DMS 273 (cell line): Measurements from ENCODE around the gene SERAC1.

Experiments
- DNase-seq: peaks from one replicate; lab custom pipeline; 2025; ENCODE audit not compliant: unreplicated experiment; lab: John Stamatoyannopoulos, UW

Gene SERAC1

DNA sequence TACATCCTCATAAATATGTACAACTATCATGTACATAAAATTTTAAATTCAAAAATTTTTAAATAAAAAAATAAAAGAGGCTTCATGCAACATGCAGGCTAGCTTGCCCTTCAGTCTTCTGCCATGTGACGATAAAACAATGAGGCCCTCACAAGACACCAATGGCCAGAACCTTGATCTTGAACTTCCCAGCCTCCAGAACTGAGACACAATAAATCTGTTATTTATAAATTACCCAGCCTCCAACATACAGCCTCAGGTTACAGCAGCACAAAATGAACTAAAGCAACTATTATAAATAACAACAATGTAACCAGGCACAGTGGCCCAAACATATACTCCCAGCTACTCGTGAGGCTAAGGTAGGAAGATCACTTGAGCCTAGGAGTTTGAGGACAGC, 42.8 kb downstream of the SERAC1 start:
- no peak for DNase-seq

DNA sequence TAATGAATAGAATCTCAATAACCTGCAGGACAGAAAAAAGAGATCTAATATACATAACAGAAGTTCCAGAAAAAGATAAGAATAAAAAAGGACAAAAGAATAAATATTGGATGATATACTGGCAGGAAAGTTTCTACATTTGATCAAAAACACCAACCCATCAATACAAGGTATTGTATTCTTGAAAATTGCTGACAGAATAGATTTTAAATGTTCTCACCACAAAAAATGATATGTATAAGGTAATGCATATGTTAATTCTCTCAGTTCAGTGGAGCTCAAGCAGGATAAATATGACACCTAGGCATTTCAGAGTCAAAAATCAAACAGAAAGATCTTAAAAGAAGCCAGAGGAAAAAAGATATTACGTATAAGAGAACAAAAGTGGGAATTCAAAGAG, 43.8 kb downstream of the SERAC1 start:
- DNase-seq, result no peak

DNA sequence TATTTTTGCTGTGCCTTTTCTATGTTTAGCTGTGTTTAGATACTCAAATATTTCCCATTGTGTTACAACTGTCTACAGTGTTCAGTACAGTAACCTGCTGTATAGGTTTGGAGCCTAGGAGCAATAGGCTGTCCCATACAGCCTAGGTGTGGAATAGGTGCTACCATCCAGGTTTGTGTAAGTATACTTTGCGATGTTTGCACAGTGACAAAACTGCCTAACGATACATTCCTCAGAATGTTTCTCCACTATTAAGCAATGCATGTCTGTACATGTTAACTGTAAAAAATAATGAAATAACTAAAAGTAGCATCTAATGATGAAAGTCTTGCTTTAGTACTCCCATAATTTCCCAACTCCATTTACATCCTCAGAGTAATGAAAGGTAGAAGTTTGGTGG, 46.0 kb downstream of the SERAC1 start:
- no peak for DNase-seq

DNA sequence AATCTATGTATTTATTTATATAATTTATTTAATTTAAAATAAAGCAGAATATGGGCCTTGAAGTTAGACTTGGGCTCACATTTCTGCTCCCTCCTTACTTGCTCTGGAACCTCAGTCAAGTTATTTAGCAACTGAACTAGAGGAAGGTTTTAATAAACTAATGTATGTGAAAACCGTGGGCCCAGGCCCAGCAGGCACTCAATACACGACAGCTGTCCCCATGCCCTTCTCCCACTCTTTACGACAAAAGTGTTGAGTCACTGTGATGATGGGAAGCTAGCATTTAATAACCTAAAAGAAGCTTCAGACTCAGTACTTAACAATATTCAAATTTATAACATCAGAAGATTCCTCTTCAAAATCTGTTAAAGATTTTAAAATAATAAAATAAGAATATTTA, 46.7 kb downstream of the SERAC1 start:
- peak; percentile 47 for DNase-seq

DNA sequence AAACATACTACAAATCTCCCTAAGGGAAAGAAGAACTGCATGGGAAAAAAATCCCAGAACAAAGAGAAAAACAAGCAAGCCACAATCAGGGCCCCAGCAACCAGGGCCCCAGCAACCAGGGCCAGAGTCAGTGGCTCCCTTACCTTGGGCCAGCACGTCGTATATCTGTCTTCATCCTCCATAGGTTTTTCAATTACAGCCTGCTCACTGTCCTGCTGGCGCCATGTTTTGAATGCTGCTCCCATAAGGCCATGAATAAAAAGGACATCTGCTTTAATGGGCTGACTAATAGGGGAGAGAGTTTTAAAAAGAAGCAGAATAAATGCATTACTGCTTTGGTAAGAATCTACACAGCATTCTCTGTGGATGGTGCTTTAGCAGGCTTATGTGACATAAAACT, 49.2 kb downstream of the SERAC1 start:
- peak; percentile 12 for DNase-seq

DNA sequence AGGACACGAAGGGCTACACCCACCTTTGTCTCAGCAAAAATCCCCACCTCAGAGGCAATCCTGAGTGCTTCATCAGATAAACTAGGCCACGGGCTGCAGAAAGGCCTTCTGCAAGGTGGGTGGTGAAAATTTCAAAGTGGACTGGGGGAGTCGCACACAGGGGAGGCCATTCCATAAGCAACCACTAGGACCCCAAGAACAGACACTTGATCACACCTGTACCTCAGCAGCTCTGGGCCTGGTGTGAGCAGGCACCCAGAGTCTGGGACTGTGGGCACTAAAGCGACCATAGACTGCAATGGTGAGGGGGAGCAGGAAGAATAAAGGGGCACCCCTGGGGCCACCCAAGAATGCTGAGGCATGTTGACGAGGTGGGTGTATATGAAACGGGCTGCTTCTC, 52.6 kb downstream of the SERAC1 start:
- no peak for DNase-seq

DNA sequence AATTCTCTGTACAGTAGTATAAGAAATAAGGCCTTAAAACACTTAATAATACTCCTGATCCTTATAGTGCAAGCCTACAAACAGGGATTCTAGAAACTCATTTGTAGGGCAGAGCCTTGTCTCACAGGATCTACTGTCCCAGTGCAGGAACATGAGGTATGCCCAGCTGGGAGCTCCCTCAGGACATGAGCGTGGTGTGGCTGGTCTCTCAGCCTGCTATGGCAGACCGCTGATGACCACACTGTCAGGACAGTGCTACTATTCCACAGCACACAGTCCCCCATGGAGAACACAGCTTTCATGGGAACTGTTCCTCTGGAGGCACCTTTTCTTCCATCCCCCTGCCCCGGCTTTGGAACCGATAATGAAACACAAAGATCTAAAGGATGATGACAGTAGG, 53.0 kb downstream of the SERAC1 start:
- no peak for DNase-seq

DNA sequence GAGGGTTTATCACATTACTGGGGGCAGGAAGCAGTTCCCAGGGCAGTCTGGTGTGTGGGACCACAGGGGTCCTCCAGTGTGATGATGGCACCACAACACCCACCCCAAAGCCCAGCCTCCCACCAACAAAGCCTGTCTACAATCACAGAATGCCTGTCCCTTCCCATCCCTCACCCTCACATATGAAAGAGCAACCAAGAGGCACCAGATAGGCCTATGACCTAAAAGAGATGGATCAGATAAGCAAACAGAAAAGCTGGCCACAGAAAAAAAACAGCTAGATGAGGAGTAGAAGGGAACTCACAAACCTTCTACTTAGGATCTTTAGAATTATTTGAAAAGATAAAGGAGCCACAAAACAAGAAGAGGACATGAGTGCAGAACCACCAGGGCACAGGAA, 54.3 kb downstream of the SERAC1 start:
- DNase-seq, result no peak

DNA sequence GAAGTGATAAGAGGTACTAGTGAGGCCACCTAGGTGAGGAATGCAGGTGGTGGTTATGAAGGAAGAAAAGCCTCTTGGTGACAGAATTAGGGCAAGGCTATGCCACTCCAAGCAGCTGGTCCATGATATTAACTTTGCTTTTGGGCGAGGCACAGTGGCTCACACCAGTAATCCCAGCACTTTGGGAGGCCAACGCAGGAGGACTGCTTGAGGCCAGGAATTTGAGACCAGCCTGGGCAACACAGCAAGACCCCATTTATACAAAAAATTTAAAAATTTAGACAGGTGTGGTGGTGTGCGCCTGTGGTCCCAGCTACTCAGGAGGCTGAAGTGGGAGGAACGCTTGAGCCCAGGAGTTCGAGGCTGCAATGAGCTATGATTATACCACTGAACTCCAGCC, 56.1 kb downstream of the SERAC1 start:
- no peak for DNase-seq

DNA sequence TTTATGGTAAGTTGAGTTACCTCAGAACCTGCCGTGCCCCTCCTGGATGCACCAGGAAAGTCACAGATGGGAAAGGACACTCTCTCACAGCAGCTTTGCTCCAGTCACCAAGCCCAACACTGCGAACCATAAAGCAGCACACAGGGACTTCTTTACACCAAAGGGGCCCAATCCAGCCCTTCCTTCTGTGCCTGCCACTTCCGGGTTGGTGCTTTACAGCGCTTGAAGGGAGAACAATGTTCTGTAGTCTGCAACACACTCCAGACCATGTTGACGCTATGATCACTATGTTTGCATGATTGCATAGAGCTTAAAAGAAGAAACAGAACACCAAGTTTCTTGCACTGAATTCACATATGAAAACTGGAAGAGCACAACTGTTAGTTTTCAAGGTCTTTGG, 57.1 kb downstream of the SERAC1 start:
- no peak for DNase-seq

DNA sequence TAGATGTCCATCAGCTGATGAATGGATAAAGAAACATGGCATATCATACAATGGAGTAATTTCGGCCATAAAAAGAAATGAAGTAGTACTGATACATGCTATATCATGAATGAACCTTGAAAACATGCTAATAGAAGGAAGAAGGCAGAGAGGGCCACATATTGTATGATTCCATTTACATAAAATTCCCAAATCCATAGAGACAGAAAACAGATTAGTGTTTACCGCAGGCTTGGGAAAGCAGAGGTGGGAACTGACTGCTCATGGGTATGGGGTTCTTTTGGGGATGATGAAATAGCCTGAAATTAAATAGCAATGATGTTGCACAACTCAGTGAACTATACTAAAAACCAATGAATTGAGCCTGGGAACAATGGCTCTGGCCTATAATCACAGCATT, 58.3 kb downstream of the SERAC1 start:
- DNase-seq, result no peak

DNA sequence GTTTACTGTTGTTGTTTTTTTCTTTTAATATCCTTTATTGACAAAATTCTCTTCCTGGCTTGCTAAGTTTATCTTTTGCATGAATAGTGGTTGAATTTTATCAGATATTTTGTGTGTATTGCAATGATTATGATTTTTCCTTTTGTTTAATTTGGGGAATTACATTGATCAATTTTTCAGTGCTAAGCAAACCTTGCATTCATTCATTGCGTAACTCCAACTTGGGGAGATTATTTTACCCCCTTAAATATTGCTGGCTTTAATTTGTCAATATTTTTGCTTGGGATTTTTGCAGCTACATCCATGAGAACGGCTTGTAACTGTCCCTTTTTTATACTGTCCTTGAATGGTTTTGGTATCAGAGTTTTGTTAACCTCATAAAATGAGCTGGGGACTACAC, 63.4 kb downstream of the SERAC1 start:
- no peak for DNase-seq

DNA sequence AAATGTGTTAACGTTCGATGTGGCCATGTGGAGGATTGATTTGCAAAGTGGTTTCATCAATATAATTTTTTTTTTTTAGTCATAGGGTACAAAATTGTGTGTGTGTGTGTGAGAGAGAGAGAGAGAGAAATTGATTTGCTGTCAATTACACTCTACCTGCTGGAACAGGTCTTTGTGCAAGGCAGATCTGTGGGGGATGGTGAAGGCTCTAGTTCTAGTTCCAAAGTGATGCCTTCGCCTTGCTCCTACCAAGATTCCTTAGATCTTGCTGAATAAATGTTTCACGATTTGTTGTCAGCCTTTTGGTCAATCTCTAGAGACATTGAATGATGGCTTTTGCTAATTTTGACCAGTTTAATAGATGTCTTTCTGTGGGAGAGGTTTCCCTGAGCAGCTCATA, 64.8 kb downstream of the SERAC1 start:
- DNase-seq, result no peak

DNA sequence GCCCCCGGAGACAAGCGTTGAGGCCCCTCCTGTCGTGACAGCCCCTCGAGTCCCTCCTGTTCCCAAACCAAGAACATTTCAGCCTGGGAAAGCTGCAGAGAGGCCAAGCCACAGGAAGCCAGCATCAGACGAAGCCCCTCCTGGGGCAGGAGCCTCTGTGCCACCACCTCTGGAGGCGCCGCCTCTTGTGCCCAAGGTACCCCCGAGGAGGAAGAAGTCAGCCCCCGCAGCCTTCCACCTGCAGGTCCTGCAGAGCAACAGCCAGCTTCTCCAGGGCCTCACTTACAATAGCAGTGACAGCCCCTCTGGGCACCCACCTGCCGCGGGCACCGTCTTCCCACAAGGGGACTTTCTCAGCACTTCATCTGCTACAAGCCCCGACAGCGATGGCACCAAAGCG, 72.4 kb downstream of the SERAC1 start:
- DNase-seq, result no peak

DNA sequence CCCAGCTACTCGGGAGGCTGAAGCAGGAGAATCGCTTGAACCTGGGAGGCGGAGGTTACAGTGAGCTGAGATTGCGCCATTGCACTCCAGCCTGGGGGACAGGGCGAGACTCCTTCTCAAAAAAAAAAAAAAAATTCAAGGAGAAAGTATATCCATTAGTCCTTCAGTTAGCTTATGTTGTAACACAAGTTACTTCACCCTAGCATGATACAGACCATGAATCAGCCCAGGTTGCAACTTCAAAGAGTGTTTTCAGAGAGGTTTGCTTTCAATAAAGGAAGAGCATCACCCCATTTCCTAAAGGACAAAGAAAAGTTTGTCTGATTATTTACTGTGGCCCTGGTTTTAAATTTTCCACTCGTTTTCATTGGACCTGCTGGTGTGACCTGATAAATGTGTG, 73.0 kb downstream of the SERAC1 start:
- DNase-seq, result no peak

DNA sequence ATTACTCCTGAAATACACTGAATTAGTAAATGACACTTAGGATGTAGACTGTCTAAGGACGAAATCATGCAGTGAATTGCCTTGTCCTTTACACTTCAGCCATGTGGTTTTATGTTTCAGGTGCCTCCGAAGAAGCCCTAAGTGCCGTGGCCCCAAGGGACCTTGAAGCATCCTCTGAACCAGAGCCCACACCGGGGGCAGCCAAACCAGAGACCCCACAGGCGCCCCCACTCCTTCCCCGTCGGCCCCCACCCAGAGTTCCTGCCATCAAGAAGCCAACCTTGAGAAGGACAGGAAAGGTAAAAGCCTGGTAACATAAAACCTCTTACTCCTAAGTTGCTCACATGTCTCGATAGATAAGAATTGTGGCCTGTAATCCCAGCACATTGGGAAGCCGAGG, 75.3 kb downstream of the SERAC1 start:
- DNase-seq, result no peak

DNA sequence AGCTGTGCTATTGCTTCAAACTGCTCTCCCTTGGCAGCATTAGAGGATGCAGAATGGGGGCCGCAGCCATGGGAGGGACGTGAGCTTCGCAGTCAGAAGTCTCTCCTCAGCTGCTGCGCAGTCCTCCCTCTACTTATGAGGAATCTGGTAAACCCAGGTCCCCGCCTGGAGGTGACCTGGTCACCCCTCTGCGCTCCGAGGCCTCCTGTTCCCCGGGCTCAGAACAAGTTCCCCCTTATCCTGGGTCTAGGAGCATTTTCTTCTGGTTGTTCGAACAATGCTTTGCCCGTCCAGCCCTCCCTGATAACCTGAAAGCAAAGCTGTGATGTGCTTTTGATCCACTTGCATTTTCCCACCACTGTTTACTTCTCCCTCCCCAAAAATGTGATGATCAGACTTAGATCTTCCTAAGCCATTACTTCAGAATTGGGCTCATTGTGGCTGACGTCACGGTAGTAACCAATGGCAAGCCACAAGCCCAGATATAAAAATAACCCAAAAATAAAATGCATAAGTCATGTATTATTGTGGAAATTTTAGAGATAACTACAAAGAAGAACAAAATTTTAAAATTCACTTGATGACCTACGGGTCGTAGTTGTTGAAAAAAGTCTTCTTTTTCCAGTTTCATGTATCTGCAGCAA, 80.7 kb downstream of the SERAC1 start:
- DNase-seq, result no peak

DNA sequence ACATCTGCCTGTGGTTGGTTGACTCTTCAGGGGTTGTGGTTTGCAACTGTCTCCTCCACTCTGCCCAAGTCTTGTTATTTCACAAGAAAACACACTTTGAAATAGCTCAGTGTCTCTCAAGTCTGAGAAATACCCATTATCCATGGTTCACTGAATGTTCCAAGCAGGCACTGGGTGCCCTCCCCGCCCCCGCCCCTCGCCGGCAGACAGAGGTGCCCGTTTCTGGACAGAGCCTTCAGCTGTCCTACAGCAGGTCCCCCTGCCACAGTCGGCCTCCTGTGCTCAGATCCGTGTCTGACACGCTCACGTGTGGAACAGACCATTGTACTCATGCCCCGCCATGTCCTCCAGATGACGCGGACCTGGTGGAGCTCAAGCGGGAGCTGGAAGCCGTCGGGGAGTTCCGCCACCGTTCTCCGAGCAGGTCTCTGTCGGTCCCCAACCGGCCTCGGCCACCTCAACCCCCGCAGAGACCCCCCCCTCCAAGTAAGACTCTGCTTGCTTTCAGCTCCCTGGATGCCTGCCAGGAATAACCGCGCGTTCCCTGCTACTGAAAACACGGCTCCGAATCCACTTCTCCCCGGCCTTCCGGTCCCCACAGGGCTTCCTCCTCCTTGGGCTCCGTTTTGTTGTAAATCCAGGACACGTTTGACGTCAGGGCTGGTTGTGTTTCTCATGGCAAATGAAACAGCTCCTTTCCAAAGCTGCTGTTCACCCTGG, 81.4 kb downstream of the SERAC1 start:
- no peak for DNase-seq

DNA sequence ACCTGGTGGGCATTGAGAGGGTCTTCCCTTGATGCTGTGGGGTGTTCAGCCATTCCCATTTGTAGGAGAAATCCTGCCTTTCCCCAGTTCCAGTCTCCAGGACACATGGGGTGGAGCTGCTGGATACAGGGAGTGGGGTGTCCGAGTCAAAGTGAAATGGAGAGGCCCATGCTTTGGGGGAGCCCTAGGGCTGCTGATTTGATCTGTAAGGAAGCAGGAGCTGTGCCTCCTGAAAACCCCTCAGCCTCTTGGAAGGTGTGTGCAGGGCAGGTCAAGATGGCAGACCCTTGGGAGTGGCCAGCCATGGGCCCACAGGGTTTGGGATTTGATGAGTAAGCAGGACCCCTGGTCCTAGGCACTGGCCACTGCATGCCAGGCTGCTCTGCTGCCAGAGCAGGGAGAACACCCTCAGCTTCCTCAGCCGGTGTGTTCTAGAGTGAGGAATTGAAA, 82.0 kb downstream of the SERAC1 start:
- no peak for DNase-seq

DNA sequence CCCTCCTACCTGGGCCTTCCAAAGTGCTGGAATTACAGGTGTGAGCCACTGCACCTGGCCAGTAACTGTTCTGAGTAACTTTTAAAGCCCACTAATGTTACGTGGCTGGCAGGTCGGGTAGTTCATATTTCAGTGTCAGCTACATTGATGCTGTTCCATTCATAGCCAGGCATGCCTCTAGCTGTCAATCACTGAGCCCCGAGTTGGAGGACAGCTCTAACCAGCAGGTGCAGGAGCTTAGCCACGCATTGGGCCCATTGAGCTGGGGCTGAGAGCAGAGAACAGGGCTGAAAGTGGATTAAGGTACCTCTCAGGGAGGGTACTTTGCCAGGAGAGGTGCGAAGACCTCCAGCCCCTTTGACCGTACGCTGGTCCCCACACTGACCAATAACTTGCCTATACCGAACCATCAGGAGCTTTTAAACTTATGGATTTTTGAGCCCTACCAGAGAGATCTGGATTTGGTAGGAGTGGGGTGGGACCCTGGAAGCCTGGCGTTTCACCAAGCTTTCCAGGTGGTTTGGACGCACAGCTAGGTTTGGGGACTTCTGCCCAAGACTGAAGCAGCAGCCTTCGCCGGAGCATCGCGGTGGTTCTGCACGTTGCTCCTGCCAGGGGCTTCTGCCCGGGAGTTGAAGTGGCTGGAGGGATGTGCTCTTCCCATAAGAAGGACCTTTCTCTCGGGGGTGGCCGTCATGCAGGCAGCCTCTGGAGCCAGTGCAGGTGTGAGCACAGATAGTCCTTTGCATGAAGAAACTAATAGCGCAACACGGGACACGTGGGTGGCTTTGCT, 82.6 kb downstream of the SERAC1 start:
- no peak for DNase-seq

DNA sequence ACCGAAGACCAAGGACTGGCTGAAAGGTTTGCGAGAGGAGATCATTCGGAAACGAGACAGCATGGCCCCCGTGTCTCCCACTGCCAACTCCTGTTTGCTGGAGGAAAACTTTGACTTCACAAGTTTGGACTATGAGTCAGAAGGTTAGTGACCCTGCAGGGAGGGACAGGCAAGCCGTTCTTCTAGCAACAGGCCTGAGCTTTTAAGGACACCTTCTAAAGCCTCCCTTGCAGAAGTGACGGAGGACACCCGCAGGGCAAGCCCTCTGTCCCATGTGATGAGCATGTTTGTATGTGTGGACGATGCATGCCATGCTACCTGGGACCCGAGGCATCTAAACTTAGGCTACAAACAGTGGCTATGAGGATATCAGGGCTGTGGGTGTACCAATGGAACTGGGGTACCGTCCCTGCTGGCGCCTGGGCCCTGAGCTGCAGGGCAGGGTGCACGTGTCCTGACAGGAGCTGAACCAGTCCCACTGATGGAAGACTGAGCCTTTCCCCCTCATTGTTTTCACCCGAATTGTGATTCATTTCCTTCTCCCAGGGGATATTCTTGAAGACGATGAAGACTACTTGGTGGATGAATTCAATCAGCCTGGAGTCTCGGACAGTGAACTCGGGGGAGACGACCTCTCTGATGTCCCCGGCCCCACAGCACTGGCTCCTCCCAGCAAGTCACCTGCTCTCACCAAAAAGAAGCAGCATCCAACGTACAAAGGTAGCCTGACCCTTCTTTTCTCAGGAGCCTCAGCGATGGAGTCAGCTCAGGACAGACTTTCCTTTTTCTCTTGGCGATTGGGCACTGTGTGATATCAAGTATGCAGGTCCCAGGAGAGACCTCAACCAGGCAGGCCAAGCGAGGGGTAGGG, 84.4 kb downstream of the SERAC1 start:
- DNase-seq, result no peak

DNA sequence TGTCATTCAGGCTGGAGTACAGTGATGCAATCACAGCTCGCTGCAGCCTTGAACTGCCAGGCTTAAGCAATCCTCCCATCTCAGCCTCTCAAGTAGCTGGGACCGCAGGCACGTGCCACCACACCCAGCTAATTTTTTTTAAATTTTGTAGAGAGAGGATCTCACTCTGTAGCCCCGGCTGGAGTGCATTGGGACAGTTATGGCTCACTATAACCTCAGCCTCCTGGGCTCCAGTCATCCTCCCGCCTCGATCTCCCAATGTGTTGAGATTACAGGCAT, 86.5 kb downstream of the SERAC1 start:
- no peak for DNase-seq
